Erythroblast (primary cell): ENCODE results near the gene FBXL7.

Experiments
- GATA1 ChIP-seq: IDR thresholded peaks from 2 replicates; pipeline ENCODE4 v1.6.1; 2011; ENCODE audit warnings: low read depth, mild to moderate bottlenecking, control low read depth, low read length, moderate library complexity
- POLR2A ChIP-seq: IDR thresholded peaks from 2 replicates; pipeline ENCODE4 v1.6.1; 2011; ENCODE audit warnings: mild to moderate bottlenecking, low read length

GRCh38 chr5:15610216-15610615, 110.2 kb downstream of the FBXL7 start:
- TF ChIP-seq POLR2A (no peak), GATA1 (no peak)
